H1 (cell line): ENCODE measurements around the gene GALNT9. TPM values are rescaled to one million over a fixed set of nuclear protein-coding genes. Genes with fewer than 3 reads are reported as not detected.

Experiments
- CTCF ChIA-PET: fragments of 300-600 bp; sonication (Branson Sonifier 250); formaldehyde crosslinking; loops from one replicate; lab custom pipeline; 2021; ENCODE audit not compliant: partially characterized antibody; lab: Charles Lee
- POLR2A ChIA-PET: fragments of 300-600 bp; sonication (Branson Sonifier 250); formaldehyde crosslinking; loops from one replicate; lab custom pipeline; 2021; ENCODE audit warnings: inconsistent platforms; ENCODE audit not compliant: partially characterized antibody; lab: Charles Lee
- DNase-seq, 2 experiments: peaks; one replicate each; pipeline versions ENCODE4 v3.0.0 to v3.0.0-alpha.2; 2010 to 2022; ENCODE audit warnings: low spot score in 2 of 2, low read depth in 1 of 2, mixed read lengths in 1 of 2
- FAIRE-seq: peaks from 2 replicates; lab custom pipeline; 2011; peaks lifted over from hg19 to GRCh38; lab: Jason Lieb, UNC
- H2AFZ ChIP-seq: 2 replicates; pipeline ENCODE4 v1.8.1; 2012; ENCODE audit warnings: low read length, inconsistent platforms
- H2AK5ac ChIP-seq: 2 replicates; pipeline ENCODE4 v1.6.1; 2013; ENCODE audit warnings: low read depth, low read length
- H2BK120ac ChIP-seq: replicated peaks from 2 replicates; pipeline ENCODE3; 2013; ENCODE audit warnings: low read depth, low read length, inconsistent platforms
- H2BK12ac ChIP-seq: 2 replicates; pipeline ENCODE4 v1.6.1; 2013; ENCODE audit warnings: low read depth, low read length
- H2BK15ac ChIP-seq: 2 replicates; pipeline ENCODE4 v1.6.1; 2013; ENCODE audit warnings: low read length
- H2BK20ac ChIP-seq: 2 replicates; pipeline ENCODE4 v1.6.1; 2013; ENCODE audit warnings: low read length
- H2BK5ac ChIP-seq: 2 replicates; pipeline ENCODE4 v1.6.1; 2013; ENCODE audit warnings: low read depth, low read length
- H3K14ac ChIP-seq: 2 replicates; pipeline ENCODE4 v1.6.1; 2013; ENCODE audit warnings: inconsistent platforms; ENCODE audit not compliant: insufficient read length
- H3K18ac ChIP-seq: 2 replicates; pipeline ENCODE4 v1.6.1; 2013; ENCODE audit warnings: low read length; ENCODE audit errors: extremely low read depth
- H3K23ac ChIP-seq: 2 replicates; pipeline ENCODE4 v1.6.1; 2013; ENCODE audit warnings: inconsistent platforms; ENCODE audit not compliant: insufficient read length
- H3K23me2 ChIP-seq: 2 replicates; pipeline ENCODE4 v1.6.1; 2013; ENCODE audit warnings: low read depth, low read length
- H3K27ac ChIP-seq: 2 replicates; pipeline ENCODE4 v1.6.1; 2011; ENCODE audit warnings: low read depth, low read length, inconsistent platforms
- H3K27me3 ChIP-seq, 4 experiments: replicated peaks in 1 of 4; 1 replicate in 1 of 4; 2 replicates in 3 of 4; pipeline versions ENCODE4 v1.6.1 to v1.8.1; 2011 to 2013; ENCODE audit warnings: low read length in 3 of 4, mild to moderate bottlenecking in 3 of 4, inconsistent platforms in 2 of 4, mixed read lengths in 2 of 4, moderate library complexity in 1 of 4; ENCODE audit not compliant: control insufficient read depth in 3 of 4, insufficient read depth in 3 of 4; ENCODE audit errors: extremely low read depth in 1 of 4
- H3K36me3 ChIP-seq, 4 experiments: 2 replicates each; pipeline versions ENCODE4 v1.6.1 to v1.8.1; 2011 to 2013; ENCODE audit warnings: mild to moderate bottlenecking in 4 of 4, low read length in 3 of 4, moderate library complexity in 2 of 4, control low read depth in 1 of 4, inconsistent platforms in 1 of 4; ENCODE audit not compliant: insufficient read depth in 4 of 4, control insufficient read depth in 2 of 4
- H3K4ac ChIP-seq: replicated peaks from 2 replicates; pipeline ENCODE3; 2013; ENCODE audit warnings: low read length, low read depth, mixed read lengths, inconsistent platforms; ENCODE audit not compliant: insufficient read length
- H3K4me1 ChIP-seq, 4 experiments: replicated peaks in 1 of 4; 1 replicate in 1 of 4; 2 replicates in 3 of 4; pipeline versions ENCODE4 v1.6.1 to v1.8.1; 2011 to 2013; ENCODE audit warnings: low read length in 3 of 4, inconsistent platforms in 2 of 4, mixed read lengths in 1 of 4; ENCODE audit not compliant: insufficient read depth in 4 of 4, control insufficient read depth in 3 of 4
- H3K4me2 ChIP-seq, 2 experiments: 2 replicates each; pipeline versions ENCODE4 v1.6.1 to v1.8.1; 2011 to 2013; ENCODE audit warnings: low read depth in 2 of 2, low read length in 2 of 2, control low read depth in 1 of 2, inconsistent platforms in 1 of 2, mild to moderate bottlenecking in 1 of 2; ENCODE audit not compliant: insufficient read depth in 1 of 2
- H3K4me3 ChIP-seq, 4 experiments: fragments of 200-600, 300-600 bp in 1 of 4; sonication (generic), shearing (Covaris generic), sonication (Bioruptor Twin) in 1 of 4; 2 replicates each; pipeline versions ENCODE4 v1.5.1 to v1.8.1; 2011 to 2016; ENCODE audit warnings: low read length in 4 of 4, low read depth in 3 of 4, control low read depth in 2 of 4, inconsistent platforms in 2 of 4, mild to moderate bottlenecking in 2 of 4, mixed read lengths in 1 of 4, moderate library complexity in 1 of 4; ENCODE audit not compliant: insufficient read depth in 2 of 4; ENCODE audit errors: extremely low read depth in 1 of 4
- H3K56ac ChIP-seq: replicated peaks from 2 replicates; pipeline ENCODE3; 2013; ENCODE audit warnings: low read depth, mild to moderate bottlenecking, mixed read lengths, low read length, inconsistent platforms; ENCODE audit not compliant: insufficient read length
- H3K79me1 ChIP-seq: 2 replicates; pipeline ENCODE4 v1.6.1; 2013; ENCODE audit warnings: low read depth, low read length, control low read depth
- H3K79me2 ChIP-seq, 2 experiments: 2 replicates each; pipeline versions ENCODE4 v1.6.1 to v1.8.1; 2012 to 2013; ENCODE audit warnings: low read length in 2 of 2, mild to moderate bottlenecking in 2 of 2, inconsistent platforms in 1 of 2; ENCODE audit not compliant: insufficient read depth in 2 of 2, control insufficient read depth in 1 of 2
- H3K9ac ChIP-seq, 4 experiments: replicated peaks in 1 of 4; 1 replicate in 1 of 4; 2 replicates in 3 of 4; pipeline versions ENCODE4 v1.6.1 to v1.8.1; 2011 to 2013; ENCODE audit warnings: low read depth in 3 of 4, low read length in 3 of 4, control low read depth in 2 of 4, mild to moderate bottlenecking in 2 of 4, moderate library complexity in 2 of 4, inconsistent platforms in 1 of 4; ENCODE audit errors: extremely low read depth in 1 of 4
- H3K9me3 ChIP-seq, 2 experiments: 2 replicates each; pipeline versions ENCODE4 v1.6.1 to v1.8.1; 2012 to 2013; ENCODE audit warnings: mild to moderate bottlenecking in 2 of 2, moderate library complexity in 2 of 2, control low read depth in 1 of 2, inconsistent platforms in 1 of 2, low read depth in 1 of 2, low read length in 1 of 2, mixed read lengths in 1 of 2; ENCODE audit not compliant: insufficient read depth in 2 of 2
- H4K20me1 ChIP-seq, 2 experiments: replicated peaks in 1 of 2; 2 replicates each; pipeline versions ENCODE3 to v1.8.1; 2011 to 2013; ENCODE audit warnings: inconsistent platforms in 2 of 2, low read length in 2 of 2, mild to moderate bottlenecking in 1 of 2; ENCODE audit not compliant: insufficient read depth in 2 of 2, control insufficient read depth in 1 of 2
- H4K5ac ChIP-seq: 2 replicates; pipeline ENCODE4 v1.6.1; 2013; ENCODE audit warnings: low read length, low read depth, mixed read lengths, inconsistent platforms; ENCODE audit not compliant: insufficient read length
- H4K8ac ChIP-seq: 2 replicates; pipeline ENCODE4 v1.8.0; 2013; ENCODE audit warnings: mild to moderate bottlenecking, moderate library complexity, low read length, inconsistent platforms; ENCODE audit not compliant: insufficient read depth; ENCODE audit errors: extremely low read depth
- H4K91ac ChIP-seq: replicated peaks from 2 replicates; pipeline ENCODE3; 2013; ENCODE audit warnings: low read length, mixed read lengths, inconsistent platforms; ENCODE audit not compliant: insufficient read length
- CBX8 ChIP-seq: fragments of 300-800, 300-1000 bp; sonication (generic); IDR thresholded peaks from 2 replicates; pipeline ENCODE4 v1.7.1; 2016; ENCODE audit warnings: low read depth, low read length, borderline replicate concordance
- SIRT6 ChIP-seq: IDR thresholded peaks from one replicate; pipeline ENCODE4 v1.7.1; 2012; ENCODE audit warnings: low read length, inconsistent platforms
- SUZ12 ChIP-seq: fragments of 200-600 bp; sonication (generic); IDR thresholded peaks from 2 replicates; pipeline ENCODE4 v1.6.1; 2012; ENCODE audit warnings: mild to moderate bottlenecking, inconsistent platforms, low read length, moderate library complexity, mixed read lengths
- WGBS, 2 experiments: shearing (Covaris generic) in 1 of 2; methylation state at CpG; one replicate each; pipeline versions ENCODE4 v1.1.6 to v1.1.7; 2013 to 2015; ENCODE audit warnings: low lambda C conversion rate in 2 of 2, mixed read lengths in 2 of 2, inconsistent platforms in 1 of 2, low coverage in 1 of 2, missing lambda C conversion rate in 1 of 2; ENCODE audit not compliant: insufficient replicate concordance in 2 of 2, insufficient coverage in 1 of 2, insufficient read length in 1 of 2; ENCODE audit errors: extremely low coverage in 1 of 2, missing lambda C conversion rate in 1 of 2; 5-methylcytosine and 5-hydroxymethylcytosine counted together
- polyA plus RNA-seq, 7 experiments: library from polyadenylated mRNA; depleted of rRNA in 3 of 7; stranded (reverse) in 5 of 7; unstranded in 2 of 7; fragments of >200 nt in 5 of 7; fragments of 200-250 nt in 2 of 7; gene quantifications; 1 replicate in 5 of 7; 2 replicates in 1 of 7; 4 replicates in 1 of 7; pipeline versions ENCODE4 v1.2.1 to v1.2.3, GENCODE V29; 2011 to 2013; ENCODE audit warnings: missing spikeins in 2 of 7, mixed read lengths in 2 of 7
- total RNA-seq: library from RNA; stranded (reverse); fragmentation: NEBNext Ultra II Directional; extraction: Animal tissue kit (Norgen Biotek cat#: 25700); gene quantifications from 2 replicates; pipeline ENCODE4 v1.2.1, GENCODE V29; 2021

GALNT9 gene
- total and polyA plus RNA-seq, 2 of the 8 experiments (the other 6 are each of a cell fraction or from before 2014, with no cell fraction given) = 2.0 to 3.6 TPM

DNA sequence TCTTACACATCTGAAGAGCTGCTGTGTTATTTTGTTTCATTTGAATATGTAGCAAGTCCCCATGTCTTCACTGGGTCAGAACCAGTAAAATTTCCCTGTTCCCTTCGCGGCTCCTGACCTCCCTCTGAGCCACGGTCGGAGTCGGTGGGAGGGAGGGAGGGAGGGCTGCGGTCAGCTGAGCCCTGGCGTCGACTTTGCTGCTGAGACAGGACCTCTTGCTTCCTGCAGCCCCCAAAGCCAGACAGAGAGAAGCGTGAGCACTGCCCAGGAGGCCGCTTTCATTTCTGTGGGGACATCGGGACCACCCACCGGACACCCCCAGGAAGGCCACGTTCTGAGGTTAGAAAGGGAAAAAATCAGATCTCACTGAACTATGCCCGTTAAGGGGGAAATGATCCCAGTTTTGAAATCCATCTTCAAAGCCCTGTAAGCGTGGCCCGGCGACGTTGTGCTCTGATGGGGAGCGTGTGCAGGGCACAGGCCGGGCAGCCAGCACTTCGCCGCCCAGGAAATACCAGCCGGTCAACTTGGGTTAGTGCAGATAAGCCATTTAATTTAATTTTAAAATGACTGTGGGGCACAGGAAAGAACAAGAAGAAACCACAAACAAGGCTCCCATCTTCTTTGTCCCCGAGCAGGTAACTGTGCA, 143.1 kb downstream of the GALNT9 start:
- no peak overlapping the region for H2AFZ ChIP-seq
- H2BK15ac ChIP-seq = no peak overlapping the region
- H3K23ac ChIP-seq = no peak overlapping the region
- H3K4me3 ChIP-seq = no peak overlapping the region
- H2BK12ac ChIP-seq = no peak overlapping the region
- H3K36me3 ChIP-seq = no peaks in the 10 kb centered on the region
- no peak overlapping the region for H2AK5ac ChIP-seq
- H3K79me2 ChIP-seq = no peaks in the 10 kb centered on the region
- no peak overlapping the region for H4K8ac ChIP-seq
- H4K91ac ChIP-seq = no peak overlapping the region
- peak overlapping the region in 1 of 2 experiments; percentile 5; a peak in 1 of 4 replicates for H3K4me2 ChIP-seq
- ChIA-PET CTCF (interaction anchor here (1.1 kb wide), 1 partner anchor 188 kb away, joined by 3 read pairs; no protein-coding TSS in a partner anchor), POLR2A (interaction anchor here (0.9 kb wide), 1 partner anchor 9 kb away, joined by 5 read pairs; no protein-coding TSS in a partner anchor)
- no peak overlapping the region for H3K14ac ChIP-seq
- no peak overlapping the region for H4K5ac ChIP-seq
- DNase-seq (no peak), FAIRE-seq (no peak)
- H3K4me1 ChIP-seq = peaks cover 0 to 13% (median 8%) of the 10 kb centered on the region in 4 experiments; a peak in 5 of 7 replicates
- peaks cover 0 to 4% of the 10 kb centered on the region in 2 experiments for H4K20me1 ChIP-seq
- 88% methylated on average over 17 of the region's 24 CpGs; no CpG with 5 or more reads in 1 of the 2 experiments for WGBS, 2 experiments
- H3K79me1 ChIP-seq = no peaks in the 10 kb centered on the region
- H2BK5ac ChIP-seq = no peak overlapping the region
- peaks cover 7% of the 10 kb centered on the region; the same call in 1 of the 2 replicates for H3K23me2 ChIP-seq
- H3K56ac ChIP-seq = no peak overlapping the region
- H3K9ac ChIP-seq = no peak overlapping the region
- no peak overlapping the region for H3K18ac ChIP-seq
- TF ChIP-seq SUZ12 = no peak
- no peak for TF ChIP-seq CBX8
- no peak for TF ChIP-seq SIRT6
- H2BK20ac ChIP-seq = no peak overlapping the region
- H2BK120ac ChIP-seq = no peak overlapping the region
- H3K4ac ChIP-seq = no peak overlapping the region
- H3K27me3 ChIP-seq = peaks cover 4 to 74% (median 48%) of the 10 kb centered on the region in 4 experiments
- peaks cover 0 to 15% of the 10 kb centered on the region in 2 experiments; a peak in 1 of 4 replicates for H3K9me3 ChIP-seq
- H3K27ac ChIP-seq = no peak overlapping the region
